Spinal cord (tissue), 10 donors: ENCODE data around the gene TNNC1. TPM values are rescaled to one million over a fixed set of nuclear protein-coding genes. Genes with fewer than 3 reads are reported as not detected.

Source experiments
- DNase-seq, 6 donors: peaks; one replicate each; pipeline versions ENCODE4 v3.0.0 to v3.0.0-alpha.2; 2013 to 2015; ENCODE audit warnings: low spot score in 6 of 6, low read depth in 4 of 6
- H3K27ac ChIP-seq: one replicate; pipeline ENCODE4 v1.5.1; 2013; ENCODE audit warnings: low read depth, low read length, control low read depth
- H3K27me3 ChIP-seq: one replicate; pipeline ENCODE4 v1.6.1; 2013; ENCODE audit warnings: low read length; ENCODE audit not compliant: control insufficient read depth, insufficient read depth
- H3K36me3 ChIP-seq: one replicate; pipeline ENCODE4 v1.6.1; 2013; ENCODE audit warnings: low read length; ENCODE audit not compliant: control insufficient read depth, insufficient read depth
- H3K4me1 ChIP-seq: one replicate; pipeline ENCODE4 v1.6.1; 2013; ENCODE audit warnings: low read length; ENCODE audit not compliant: control insufficient read depth, insufficient read depth
- H3K4me3 ChIP-seq: one replicate; pipeline ENCODE4 v1.5.1; 2013; ENCODE audit warnings: low read depth, low read length, control low read depth
- H3K9me3 ChIP-seq: one replicate; pipeline ENCODE4 v1.6.1; 2013; ENCODE audit warnings: low read length; ENCODE audit not compliant: control insufficient read depth, insufficient read depth
- WGBS: methylation state at CpG from one replicate; pipeline ENCODE4 v1.1.5; 2013; ENCODE audit warnings: missing lambda C conversion rate; ENCODE audit not compliant: insufficient coverage; 5-methylcytosine and 5-hydroxymethylcytosine counted together
- long read RNA-seq, 4 donors: transcript quantifications; one replicate each; lab custom pipeline, GENCODE V29; 2026
- polyA plus RNA-seq, 2 donors: library from polyadenylated mRNA; unstranded; fragments of 120-200 nt; gene quantifications; one replicate each; pipeline ENCODE4 v1.2.1, GENCODE V29; 2013; ENCODE audit not compliant: insufficient read length in 2 of 2
- total RNA-seq, 2 donors: library from RNA; depleted of rRNA in 1 of 2; stranded (reverse); fragments of 120-200 nt in 1 of 2; fragments of >200 nt in 1 of 2; gene quantifications; one replicate each; pipeline versions ENCODE4 v1.2.3 to v1.2.4, GENCODE V29; 2013 to 2014
- donor health status: healthy.

The TNNC1 gene
- total RNA-seq (10 to 100 TPM in 1 of 2 donors, 1 to 10 TPM in 1; 3.3 to 17.9 TPM), polyA plus RNA-seq (1 to 10 TPM in 1 of 2 donors, not detected in 1; 6.1 TPM)
- long read RNA-seq, donor 1, partial matches to known transcripts, result 0 of 2 reads
- long read RNA-seq, donor 1, other reads (novel, unspliced or antisense), result 0 of 2 reads
- long read RNA-seq, donor 2, result 0 reads
- long read RNA-seq, donor 3, result 0 reads
- long read RNA-seq, donor 4, transcript TNNC1-201 (6 exons, 714 nt), result major isoform, 25 of 40 reads
- long read RNA-seq, donor 4, partial matches to known transcripts, result 15 of 40 reads
- long read RNA-seq, donor 4, other reads (novel, unspliced or antisense), result 0 of 40 reads

GRCh38 chr3:52453496-52454249 is at the start of gene TNNC1:
TNNC1 (minus strand) TSS chr3:52454041; CDS start chr3:52454015, 26 bp downstream.
- Histone ChIP-seq H3K4me1 (peaks cover 33% of the 10 kb centered on the region), H3K9me3 (no peaks in the 10 kb centered on the region), H3K27me3 (no peaks in the 10 kb centered on the region), H3K4me3 (no peak within 1 kb of the TSS), H3K27ac (peak within 1 kb of the TSS; percentile 91), H3K36me3 (peaks cover 13% of the 10 kb centered on the region)
- WGBS, result 58% methylated on average over 12 of the region's 16 CpGs
- no peak for DNase-seq

- Histone ChIP-seq H3K9me3 (no peaks in the 10 kb centered on the region), H3K4me3 (no peak overlapping the region), H3K27me3 (no peaks in the 10 kb centered on the region), H3K36me3 (peaks cover 2% of the 10 kb centered on the region), H3K4me1 (peaks cover 3% of the 10 kb centered on the region), H3K27ac (no peak overlapping the region)
- no peak for DNase-seq
- WGBS, result 94% methylated on average over 11 of the region's 11 CpGs
Observed at GRCh38 chr3:52502808-52503350, 49.0 kb upstream of the TNNC1 start.

DNA sequence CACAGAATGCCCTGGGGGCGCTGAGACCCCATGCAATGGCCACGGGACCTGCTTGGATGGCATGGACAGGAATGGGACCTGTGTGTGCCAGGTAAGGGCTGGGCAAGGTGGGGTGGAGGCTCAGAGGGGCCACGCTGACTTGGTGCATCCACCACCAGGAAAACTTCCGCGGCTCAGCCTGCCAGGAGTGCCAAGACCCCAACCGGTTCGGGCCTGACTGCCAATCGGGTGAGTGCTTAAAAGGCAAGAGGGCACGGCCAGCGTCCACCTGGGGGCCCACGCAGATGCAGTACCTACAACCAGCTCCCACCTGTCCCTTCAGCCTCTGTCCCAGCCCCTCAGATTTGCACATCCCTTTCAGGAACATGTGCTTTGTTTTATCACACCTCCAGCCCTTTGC is 48.2 kb upstream of the TNNC1 start:
- DNase-seq, result no peak
- Histone ChIP-seq H3K27me3 (no peaks in the 10 kb centered on the region), H3K27ac (no peak overlapping the region), H3K4me3 (no peak overlapping the region), H3K9me3 (no peaks in the 10 kb centered on the region), H3K4me1 (peaks cover 3% of the 10 kb centered on the region), H3K36me3 (peaks cover 2% of the 10 kb centered on the region)
- WGBS, result 89% methylated on average over 11 of the region's 11 CpGs

- 88% methylated on average over 11 of the region's 11 CpGs for WGBS
- H3K9me3 ChIP-seq, result no peaks in the 10 kb centered on the region
- no peaks in the 10 kb centered on the region for H3K27me3 ChIP-seq
- peaks cover 2% of the 10 kb centered on the region for H3K36me3 ChIP-seq
- H3K27ac ChIP-seq, result no peak overlapping the region
- peaks cover 3% of the 10 kb centered on the region for H3K4me1 ChIP-seq
- H3K4me3 ChIP-seq, result no peak overlapping the region
- DNase-seq, result no peak
Observed at GRCh38 chr3:52501046-52501445, 47.2 kb upstream of the TNNC1 start.

DNA sequence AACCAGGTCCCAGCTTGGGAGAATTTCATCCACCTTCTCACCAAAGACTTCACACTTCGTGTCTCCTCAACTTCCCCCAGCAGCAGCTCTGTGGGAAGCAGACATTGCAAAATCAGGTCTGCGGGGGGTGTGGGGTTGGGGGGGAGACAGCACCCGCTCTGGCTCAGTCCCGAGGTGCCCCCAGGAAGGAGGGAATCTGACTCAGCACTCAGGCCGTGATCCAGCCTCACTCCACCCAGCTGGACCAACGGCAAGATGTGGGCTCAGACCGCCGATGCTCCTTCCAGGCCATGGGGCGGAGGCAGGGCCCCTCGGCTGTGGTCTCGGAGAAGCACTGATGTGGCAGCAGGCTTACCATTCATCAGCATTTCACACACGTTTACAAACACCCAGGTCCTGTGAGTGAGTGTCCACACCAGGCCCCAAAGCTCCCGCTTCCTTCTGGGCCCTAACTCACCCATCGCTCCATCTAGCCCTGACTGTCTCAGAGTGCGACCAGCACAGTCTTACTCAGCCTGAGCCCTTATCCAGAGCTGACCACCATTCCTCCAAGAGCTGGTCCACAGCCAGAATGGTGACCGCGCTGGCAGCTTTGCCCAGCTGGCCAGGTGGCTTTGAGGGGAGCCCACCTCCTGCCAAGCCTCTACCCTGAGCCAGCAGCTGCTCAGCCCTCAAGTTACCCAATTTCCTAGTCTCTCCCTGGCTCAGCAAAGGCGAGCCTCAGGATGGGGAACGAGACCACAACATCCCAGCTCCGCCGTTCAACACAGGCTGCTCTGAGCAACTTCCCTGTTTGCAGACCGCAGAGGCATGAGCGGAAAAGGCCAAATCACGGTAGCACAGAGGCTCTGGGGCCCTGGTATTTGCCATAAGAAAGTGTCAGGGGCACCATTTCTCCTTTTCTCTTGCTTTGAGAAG is 44.6 kb upstream of the TNNC1 start:
- no peak for DNase-seq
- Histone ChIP-seq H3K9me3 (no peaks in the 10 kb centered on the region), H3K27me3 (no peaks in the 10 kb centered on the region), H3K4me3 (no peak overlapping the region), H3K4me1 (peaks cover 16% of the 10 kb centered on the region), H3K36me3 (peaks cover 22% of the 10 kb centered on the region), H3K27ac (no peak overlapping the region)
- WGBS, result 67% methylated on average over 23 of the region's 24 CpGs

DNA sequence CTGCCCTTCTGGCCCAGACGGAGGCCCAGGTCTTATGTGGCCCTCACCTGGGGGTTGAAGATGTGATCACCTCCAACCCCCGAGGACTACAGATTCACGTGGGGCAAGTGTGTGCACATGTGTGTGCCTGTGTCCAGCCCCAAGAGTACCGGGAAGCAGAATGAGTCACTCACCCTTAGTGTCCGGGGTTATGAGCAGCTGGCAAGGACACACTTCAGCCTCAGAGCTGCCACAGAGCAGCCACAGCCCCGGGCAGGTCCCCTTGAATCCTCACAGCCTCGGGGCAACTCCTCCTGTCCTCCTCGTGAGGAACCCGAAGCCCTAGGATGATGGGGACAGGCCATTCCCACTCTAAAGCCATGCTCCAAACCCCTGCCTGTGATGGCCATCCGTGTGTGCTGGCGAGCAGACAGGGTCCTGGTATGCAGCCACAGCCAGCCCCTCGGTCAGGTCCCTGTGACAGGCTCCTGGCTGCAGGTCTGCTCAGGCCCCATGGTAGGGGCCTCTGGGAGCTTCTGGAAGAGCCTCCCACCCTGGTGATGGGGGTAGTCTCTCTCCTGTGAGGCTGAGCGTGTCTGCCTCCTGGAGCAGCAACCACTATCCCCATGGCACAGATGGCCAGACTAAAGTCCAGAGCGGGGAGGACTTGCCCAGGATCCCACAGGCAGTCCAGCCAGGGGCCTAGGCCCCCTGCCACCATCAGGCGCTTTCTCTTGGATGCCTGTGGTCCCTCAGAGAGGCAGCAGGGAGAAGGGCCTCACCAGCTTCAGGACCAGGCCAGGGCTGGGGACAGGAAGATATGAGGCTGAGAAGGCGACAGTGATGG is 42.1 kb upstream of the TNNC1 start:
- Histone ChIP-seq H3K4me1 (peaks cover 33% of the 10 kb centered on the region), H3K27me3 (no peaks in the 10 kb centered on the region), H3K27ac (no peak overlapping the region), H3K4me3 (peak overlapping the region; percentile 27), H3K9me3 (no peaks in the 10 kb centered on the region), H3K36me3 (peaks cover 44% of the 10 kb centered on the region)
- 76% methylated on average over 15 of the region's 16 CpGs for WGBS
- no peak for DNase-seq

GRCh38 chr3:52494886-52495495 is 41.1 kb upstream of the TNNC1 start, which contains the start of gene STAB1:
STAB1 (plus strand) TSS chr3:52495338; CDS start chr3:52495414, 76 bp downstream.
- H3K9me3 ChIP-seq, result no peaks in the 10 kb centered on the region
- peak within 1 kb of the TSS; percentile 27 for H3K4me3 ChIP-seq
- WGBS, result 54% methylated on average over 25 of the region's 25 CpGs
- peaks cover 34% of the 10 kb centered on the region for H3K4me1 ChIP-seq
- H3K27me3 ChIP-seq, result no peaks in the 10 kb centered on the region
- no peak within 1 kb of the TSS for H3K27ac ChIP-seq
- no peak for DNase-seq
- H3K36me3 ChIP-seq, result peaks cover 54% of the 10 kb centered on the region

DNA sequence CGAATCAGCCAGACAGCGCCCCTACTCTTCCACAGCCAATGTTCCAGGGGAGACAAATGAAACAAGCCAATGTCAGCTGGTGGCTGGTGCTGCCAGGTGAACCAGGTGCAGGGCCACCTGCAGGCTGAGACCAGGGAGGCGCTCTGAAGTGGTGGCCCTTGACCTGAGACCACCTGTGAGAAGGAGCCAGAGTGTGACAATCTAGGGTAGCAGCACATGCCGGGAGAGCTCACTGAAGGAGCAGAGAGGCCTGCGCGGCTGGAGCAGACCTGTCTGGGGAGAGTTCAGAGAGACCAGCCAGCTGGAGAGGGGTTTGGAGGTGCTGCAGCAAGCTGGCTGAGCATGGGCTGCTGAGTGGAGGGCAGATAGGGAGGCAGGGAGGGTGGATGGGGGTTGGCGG is 40.6 kb upstream of the TNNC1 start:
- WGBS, result 73% methylated on average over 7 of the region's 7 CpGs
- Histone ChIP-seq H3K4me1 (peaks cover 34% of the 10 kb centered on the region), H3K36me3 (peaks cover 60% of the 10 kb centered on the region), H3K4me3 (no peak overlapping the region), H3K27me3 (no peaks in the 10 kb centered on the region), H3K27ac (no peak overlapping the region), H3K9me3 (no peaks in the 10 kb centered on the region)
- no peak for DNase-seq
